Mucosa of stomach (tissue), 1 donor: Measurements from ENCODE around the gene C16orf95.

Experiments
- H3K27me3 ChIP-seq: one replicate; pipeline ENCODE4 v1.7.0; 2013; ENCODE audit warnings: mild to moderate bottlenecking, low read length; ENCODE audit not compliant: control insufficient read depth, insufficient read depth
- H3K36me3 ChIP-seq: one replicate; pipeline ENCODE4 v1.7.0; 2013; ENCODE audit warnings: low read length; ENCODE audit not compliant: control insufficient read depth, insufficient read depth
- H3K4me1 ChIP-seq: one replicate; pipeline ENCODE4 v1.7.0; 2013; ENCODE audit warnings: mild to moderate bottlenecking, low read length; ENCODE audit not compliant: control insufficient read depth, insufficient read depth
- H3K4me3 ChIP-seq: one replicate; pipeline ENCODE4 v1.7.0; 2013; ENCODE audit warnings: low read length
- H3K9ac ChIP-seq: one replicate; pipeline ENCODE4 v1.7.0; 2013; ENCODE audit warnings: mild to moderate bottlenecking, low read length, moderate library complexity
- H3K9me3 ChIP-seq: one replicate; pipeline ENCODE4 v1.7.0; 2013; ENCODE audit warnings: mild to moderate bottlenecking, low read length, moderate library complexity; ENCODE audit not compliant: control insufficient read depth
- donor health status: Pancreatic carcinoma.

The C16orf95 gene

DNA sequence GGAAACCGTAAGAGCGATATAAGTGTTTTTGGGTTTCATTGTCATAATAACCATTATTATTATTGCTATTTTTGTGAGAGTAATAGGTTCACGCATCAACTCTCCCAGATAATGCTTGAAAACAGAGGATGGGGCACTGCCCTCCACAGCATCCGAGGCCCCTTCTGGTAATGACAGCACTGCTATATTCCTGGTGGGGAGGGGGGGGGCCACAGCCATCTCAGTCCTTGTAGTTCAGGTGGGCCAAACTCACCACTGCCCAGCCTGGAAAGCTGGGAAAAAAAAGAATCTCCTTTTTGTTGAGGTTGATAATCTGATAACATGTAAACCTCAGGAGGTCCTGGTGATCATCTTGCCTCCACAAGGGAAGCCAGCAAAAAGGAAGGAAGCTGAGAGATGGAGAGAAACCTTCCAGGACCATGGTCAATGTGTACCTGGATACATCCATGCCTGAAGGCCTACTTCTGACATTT is 706 bp downstream of the C16orf95 start:
- Histone ChIP-seq H3K4me3 (no peak overlapping the region), H3K27me3 (no peaks in the 10 kb centered on the region), H3K9me3 (no peaks in the 10 kb centered on the region), H3K36me3 (no peaks in the 10 kb centered on the region), H3K4me1 (peaks cover 8% of the 10 kb centered on the region), H3K9ac (peak overlapping the region; percentile 98)

GRCh38 chr16:87314990-87315420 is 2.2 kb downstream of the C16orf95 start:
- H3K9ac ChIP-seq: no peak overlapping the region
- H3K27me3 ChIP-seq: no peaks in the 10 kb centered on the region
- peaks cover 8% of the 10 kb centered on the region for H3K4me1 ChIP-seq
- no peak overlapping the region for H3K4me3 ChIP-seq
- no peaks in the 10 kb centered on the region for H3K36me3 ChIP-seq
- no peaks in the 10 kb centered on the region for H3K9me3 ChIP-seq

GRCh38 chr16:87312008-87312407 is 5.2 kb downstream of the C16orf95 start:
- H3K36me3 ChIP-seq: no peaks in the 10 kb centered on the region
- H3K4me3 ChIP-seq: no peak overlapping the region
- H3K4me1 ChIP-seq: no peaks in the 10 kb centered on the region
- no peaks in the 10 kb centered on the region for H3K9me3 ChIP-seq
- H3K9ac ChIP-seq: no peak overlapping the region
- H3K27me3 ChIP-seq: no peaks in the 10 kb centered on the region

GRCh38 chr16:87311387-87311786 is 5.8 kb downstream of the C16orf95 start:
- Histone ChIP-seq H3K36me3 (no peaks in the 10 kb centered on the region), H3K9me3 (no peaks in the 10 kb centered on the region), H3K4me3 (no peak overlapping the region), H3K27me3 (no peaks in the 10 kb centered on the region), H3K4me1 (no peaks in the 10 kb centered on the region), H3K9ac (no peak overlapping the region)

- Histone ChIP-seq H3K9ac (no peak overlapping the region), H3K4me1 (no peaks in the 10 kb centered on the region), H3K27me3 (peaks cover 5% of the 10 kb centered on the region), H3K4me3 (no peak overlapping the region), H3K36me3 (no peaks in the 10 kb centered on the region), H3K9me3 (no peaks in the 10 kb centered on the region)
These were observed 6.6 kb downstream of the C16orf95 start for GRCh38 chr16:87310610-87311009.

GRCh38 chr16:87309620-87310525 is 7.3 kb downstream of the C16orf95 start:
- Histone ChIP-seq H3K4me3 (no peak overlapping the region), H3K36me3 (no peaks in the 10 kb centered on the region), H3K4me1 (no peaks in the 10 kb centered on the region), H3K27me3 (peaks cover 6% of the 10 kb centered on the region), H3K9me3 (no peaks in the 10 kb centered on the region), H3K9ac (no peak overlapping the region)

DNA sequence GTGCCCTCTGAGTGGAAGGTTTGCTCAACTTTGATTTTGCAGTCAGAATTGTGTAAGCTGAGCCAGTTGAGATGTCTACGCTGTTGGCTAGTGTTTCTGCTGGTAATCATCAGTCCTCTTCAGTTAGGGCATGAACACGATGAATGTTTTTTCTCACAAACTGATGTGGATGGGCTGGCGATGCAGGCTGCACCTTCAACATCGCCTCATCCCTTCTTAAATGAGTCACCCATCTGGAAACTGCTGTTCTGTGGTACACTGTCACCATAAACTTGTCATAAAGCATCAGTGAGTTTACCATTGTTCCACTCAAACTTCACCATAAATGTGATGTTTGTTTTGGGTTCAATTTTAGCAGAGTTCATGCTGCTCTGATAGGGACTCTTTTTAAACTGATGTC is 8.4 kb downstream of the C16orf95 start:
- H3K36me3 ChIP-seq: no peaks in the 10 kb centered on the region
- no peaks in the 10 kb centered on the region for H3K9me3 ChIP-seq
- H3K4me3 ChIP-seq: no peak overlapping the region
- H3K27me3 ChIP-seq: peaks cover 6% of the 10 kb centered on the region
- no peak overlapping the region for H3K9ac ChIP-seq
- no peaks in the 10 kb centered on the region for H3K4me1 ChIP-seq

DNA sequence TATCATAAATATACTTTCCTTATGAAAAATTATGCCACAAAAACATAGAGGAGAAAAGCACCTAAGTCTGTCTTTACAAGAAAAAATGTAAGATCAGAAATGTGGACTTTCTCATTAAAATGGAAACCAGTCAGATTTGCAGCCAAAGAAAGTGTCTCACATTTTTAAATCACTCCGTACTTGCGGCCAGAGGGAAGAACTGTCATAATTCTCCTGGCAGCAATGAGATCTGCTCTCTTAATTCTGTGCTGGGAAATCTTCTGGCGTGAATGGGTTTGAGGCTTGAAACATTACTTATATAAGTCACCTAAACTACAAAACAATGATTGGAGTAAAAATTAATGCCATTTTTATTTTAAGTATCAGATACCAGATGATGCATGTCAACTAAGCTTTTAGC is 10.7 kb downstream of the C16orf95 start:
- no peak overlapping the region for H3K4me3 ChIP-seq
- no peaks in the 10 kb centered on the region for H3K9me3 ChIP-seq
- no peak overlapping the region for H3K9ac ChIP-seq
- H3K27me3 ChIP-seq: peaks cover 6% of the 10 kb centered on the region
- H3K4me1 ChIP-seq: no peaks in the 10 kb centered on the region
- no peaks in the 10 kb centered on the region for H3K36me3 ChIP-seq

- no peaks in the 10 kb centered on the region for H3K4me1 ChIP-seq
- no peaks in the 10 kb centered on the region for H3K9me3 ChIP-seq
- H3K36me3 ChIP-seq: no peaks in the 10 kb centered on the region
- H3K4me3 ChIP-seq: no peak overlapping the region
- no peak overlapping the region for H3K9ac ChIP-seq
- peaks cover 6% of the 10 kb centered on the region for H3K27me3 ChIP-seq
These were observed 11.4 kb downstream of the C16orf95 start for GRCh38 chr16:87305505-87306391.

- H3K9ac ChIP-seq: no peak overlapping the region
- no peaks in the 10 kb centered on the region for H3K36me3 ChIP-seq
- peaks cover 6% of the 10 kb centered on the region for H3K27me3 ChIP-seq
- no peaks in the 10 kb centered on the region for H3K4me1 ChIP-seq
- H3K4me3 ChIP-seq: no peak overlapping the region
- H3K9me3 ChIP-seq: no peaks in the 10 kb centered on the region
These were observed 12.2 kb downstream of the C16orf95 start for GRCh38 chr16:87304951-87305350.

GRCh38 chr16:87303962-87304521 is 13.2 kb downstream of the C16orf95 start:
- H3K27me3 ChIP-seq: peaks cover 6% of the 10 kb centered on the region

More at GRCh38 chr16:87303962-87304521, 13.2 kb downstream of the C16orf95 start:
- Histone ChIP-seq H3K4me3 (no peak overlapping the region), H3K36me3 (no peaks in the 10 kb centered on the region), H3K9me3 (no peaks in the 10 kb centered on the region), H3K9ac (no peak overlapping the region), H3K4me1 (no peaks in the 10 kb centered on the region)
